ENCODE data around the gene TMEM14C. TPM values are rescaled to one million over a fixed set of nuclear protein-coding genes. Genes with fewer than 3 reads are reported as not detected.

The TMEM14C gene
- total and polyA plus RNA-seq, 2 donors (not counting 3 experiments of a cell fraction or from before 2014, with no cell fraction given): 89.3 to 146 TPM

GRCh38 chr6:10713962-10714361, 8.9 kb upstream of the TMEM14C start:
- TF ChIP-seq GATA2 (IDR thresholded peaks at IDR 0.05; ENCODE audit: insufficient read depth, insufficient read length, low read depth, low read length) (no peak), JUN (IDR thresholded peaks at IDR 0.05; ENCODE audit: borderline replicate concordance, insufficient read depth, insufficient read length, low read depth) (no peak), EZH2 (IDR thresholded peaks at IDR 0.05; ENCODE audit: borderline replicate concordance, low read depth, low read length, severe bottlenecking) (no peak), CTCF (IDR thresholded peaks at IDR 0.05; ENCODE audit: extremely low read depth in 1 of 2, insufficient read depth in 1 of 2, low read depth in 1 of 2, low read length in 2 of 2) (no peak), MAX (IDR thresholded peaks at IDR 0.05; ENCODE audit: insufficient read depth, insufficient read length) (no peak)
- DNase-seq (ENCODE audit: low read depth, low spot score) (no peak), FAIRE-seq (no peak)
- H2AFZ ChIP-seq (ENCODE audit: low read depth, low read length): no peak overlapping the region
- CTCF ChIA-PET: no interaction called here
- POLR2A ChIA-PET: no interaction called here
- no peaks in the 10 kb centered on the region for H3K9me1 ChIP-seq (replicated peaks; ENCODE audit: control insufficient read depth, extremely low read depth, insufficient read depth, low read length)
- no peaks in the 10 kb centered on the region for H3K4me1 ChIP-seq (ENCODE audit: control insufficient read depth, extremely low read depth, insufficient read depth, low read length)
- no peaks in the 10 kb centered on the region for H3K36me3 ChIP-seq (ENCODE audit: control insufficient read depth in 2 of 2, extremely low read depth in 1 of 2, insufficient read depth in 2 of 2, low read length in 2 of 2)
- no peak overlapping the region for H3K4me3 ChIP-seq (replicated peaks in 1 of 3; ENCODE audit: insufficient read depth in 1 of 3, low read depth in 1 of 3, low read length in 3 of 3)
- no peaks in the 10 kb centered on the region for H3K9me3 ChIP-seq (replicated peaks; ENCODE audit: control insufficient read depth, insufficient read depth, low read length)
- no peaks in the 10 kb centered on the region for H4K20me1 ChIP-seq (replicated peaks; ENCODE audit: control insufficient read depth, extremely low read depth, insufficient read depth, low read length)
- intact Hi-C loops (cut with micrococcal nuclease): no loop called here
- no peak overlapping the region for H3K27ac ChIP-seq (ENCODE audit: insufficient read depth, low read depth, low read length)
- no peak overlapping the region for H3K9ac ChIP-seq (replicated peaks; ENCODE audit: extremely low read depth, insufficient read depth, low read length)
- H3K27me3 ChIP-seq (ENCODE audit: control insufficient read depth in 2 of 2, insufficient read depth in 2 of 2, low read length in 2 of 2): no peaks in the 10 kb centered on the region
- dilution Hi-C loops (cut with MboI; ENCODE audit: extremely low pct_ligation_motif_present, low sequenced_read_pairs): no loop called here
- no peak overlapping the region for H3K4me2 ChIP-seq (ENCODE audit: insufficient read depth, low read length)
- no peaks in the 10 kb centered on the region for H3K79me2 ChIP-seq (ENCODE audit: control insufficient read depth, insufficient read depth, low read length)
- BruUV-seq (replicated peaks): no TSS peak

All from endothelial cell of umbilical vein (primary cell).